Stomach (tissue), 9 donors: ENCODE data around the gene LYL1. TPM values are rescaled to one million over a fixed set of nuclear protein-coding genes. Genes with fewer than 3 reads are reported as not detected.

ENCODE experiments used
- DNase-seq, 2 donors: peaks; one replicate each; pipeline versions ENCODE4 v3.0.0 to v3.0.0-alpha.2; 2013 to 2019
- H3K27ac ChIP-seq, 5 donors: fragments of 200-600 bp in 4 of 5; sonication (generic) in 4 of 5; one replicate each; pipeline ENCODE4 v1.5.1; 2013 to 2019; ENCODE audit warnings: mild to moderate bottlenecking in 1 of 5, moderate library complexity in 1 of 5
- H3K27me3 ChIP-seq, 3 donors: fragments of 200-600 bp; sonication (generic); one replicate each; pipeline ENCODE4 v1.5.1; 2017 to 2019; ENCODE audit warnings: mixed run types in 1 of 3
- H3K36me3 ChIP-seq, 4 donors: fragments of 200-600 bp; sonication (generic); 1 replicate in 3 of 4; 2 replicates in 1 of 4; pipeline ENCODE4 v1.5.1; 2016 to 2019
- H3K4me1 ChIP-seq, 4 donors: fragments of 200-600 bp; sonication (generic); one replicate each; pipeline ENCODE4 v1.5.1; 2016 to 2019
- H3K4me3 ChIP-seq, 4 donors: fragments of 200-600 bp; sonication (generic) in 3 of 4; one replicate each; pipeline ENCODE4 v1.5.1; 2016 to 2019; ENCODE audit warnings: mild to moderate bottlenecking in 1 of 4
- H3K9me3 ChIP-seq, 4 donors: fragments of 200-600 bp; sonication (generic); one replicate each; pipeline ENCODE4 v1.5.1; 2016 to 2019
- CTCF ChIP-seq, 7 experiments: fragments of 450-650 bp in 4 of 7; fragments of 200-600 bp in 3 of 7; sonication (generic) in 3 of 7; IDR thresholded peaks; one replicate each; pipeline ENCODE4 v1.5.1; 2016 to 2019; ENCODE audit warnings: antibody characterized with exemption in 7 of 7, control low read depth in 2 of 7, mild to moderate bottlenecking in 1 of 7
- EP300 ChIP-seq: sonication (generic); formaldehyde crosslinking; IDR thresholded peaks from one replicate; pipeline ENCODE4 v1.6.1; 2017; ENCODE audit warnings: antibody characterized with exemption
- POLR2A ChIP-seq, 4 donors: fragments of 450-650 bp; IDR thresholded peaks; one replicate each; pipeline ENCODE4 v1.6.1; 2016; ENCODE audit warnings: antibody characterized with exemption in 4 of 4, control low read depth in 2 of 4, mild to moderate bottlenecking in 1 of 4, moderate library complexity in 1 of 4
- POLR2AphosphoS5 ChIP-seq, 3 donors: sonication (generic); formaldehyde crosslinking; IDR thresholded peaks; one replicate each; pipeline ENCODE4 v1.6.1; 2016; ENCODE audit warnings: antibody characterized with exemption in 3 of 3
- WGBS, 5 donors: extraction: QIAGEN DNeasy Blood & Tissue Kit in 3 of 5; methylation state at CpG; one replicate each; pipeline versions ENCODE4 v1.1.5 to v1.1.7; 2013 to 2018; 5-methylcytosine and 5-hydroxymethylcytosine counted together
- intact Hi-C: fragments of 100-400 bp; cut with DNase I; formaldehyde crosslinking; loops from one replicate; pipeline ENCODE4 v1.15.1; 2023; ENCODE audit warnings: low total_unique reads
- polyA plus RNA-seq, 3 donors: library from polyadenylated mRNA; stranded (reverse); fragments of 200-250 nt; gene quantifications; one replicate each; pipeline ENCODE4 v1.2.3, GENCODE V29; 2013
- total RNA-seq, 5 donors: library from RNA; depleted of rRNA; stranded (reverse); fragments of >200 nt; gene quantifications; one replicate each; pipeline versions ENCODE4 v1.1.0 to v1.2.3, GENCODE V29; 2014 to 2016
- donor health status: healthy with polysubstance abuse.
- donor health status: Bipolar disorder and iron deficiency.
- donor health status: healthy.

Gene LYL1
- total and polyA plus RNA-seq, 8 donors, result 1.3 to 19.3 (median 5.0) TPM; not detected in 1

- H3K4me1 ChIP-seq, result peaks cover 90 to 100% (median 95%) of the 10 kb centered on the region in 4 donors
- TF ChIP-seq POLR2A (IDR thresholded peaks at IDR 0.05), result no peak
- TF ChIP-seq POLR2AphosphoS5 (IDR thresholded peaks at IDR 0.05), result no peak
- no peak for TF ChIP-seq EP300
- TF ChIP-seq CTCF (IDR thresholded peaks at IDR 0.05), result no peak
- H3K36me3 ChIP-seq, result no peaks in the 10 kb centered on the region
- whole genome bisulfite sequencing, 5 donors, result 30 to 50% (median 37%) methylated on average over 2 of the region's 2 CpGs
- H3K9me3 ChIP-seq, result no peaks in the 10 kb centered on the region
- DNase-seq, result peak in 1 of 2 donors; percentile 85
- no peaks in the 10 kb centered on the region for H3K27me3 ChIP-seq
- peak overlapping the region; percentile 1 to 95 (median 92) for H3K27ac ChIP-seq
- no peak overlapping the region for H3K4me3 ChIP-seq
- intact Hi-C loops, result no loop called here
Measured at GRCh38 chr19:13057744-13058143, 44.9 kb downstream of the LYL1 start.

- 8 to 29% (median 20%) methylated on average over 14 to 15 of the region's 15 CpGs for WGBS, 5 donors
- peak overlapping the region in 1 of 4 donors; percentile 10 for H3K4me3 ChIP-seq
Measured at GRCh38 chr19:13057147-13057572, 45.5 kb downstream of the LYL1 start.

GRCh38 chr19:13056052-13056660 lies 46.5 kb downstream of the LYL1 start:
- intact Hi-C loops, result no loop called here
- WGBS, 5 donors, result 17 to 33% (median 21%) methylated on average over 15 to 17 of the region's 17 CpGs
- Histone ChIP-seq H3K4me1 (peaks cover 97 to 100% (median 99%) of the 10 kb centered on the region in 4 donors), H3K9me3 (no peaks in the 10 kb centered on the region), H3K4me3 (peak overlapping the region in 2 of 4 donors; percentile 16 to 20), H3K36me3 (no peaks in the 10 kb centered on the region), H3K27me3 (no peaks in the 10 kb centered on the region), H3K27ac (peak overlapping the region; percentile 53 to 95 (median 92))
- peak; percentile 52 to 83 for DNase-seq
- TF ChIP-seq POLR2AphosphoS5 (IDR thresholded peaks at IDR 0.05), result peak in 1 of 3 donors; percentile 34
- no peak for TF ChIP-seq POLR2A (IDR thresholded peaks at IDR 0.05)
- no peak for TF ChIP-seq EP300
- TF ChIP-seq CTCF (IDR thresholded peaks at IDR 0.05), result no peak

More at GRCh38 chr19:13057147-13057572, 45.5 kb downstream of the LYL1 start:
- Histone ChIP-seq H3K27me3 (no peaks in the 10 kb centered on the region), H3K27ac (peak overlapping the region; percentile 19 to 95 (median 92)), H3K9me3 (no peaks in the 10 kb centered on the region), H3K4me1 (peaks cover 96 to 100% (median 99%) of the 10 kb centered on the region in 4 donors), H3K36me3 (no peaks in the 10 kb centered on the region)
- no peak for TF ChIP-seq POLR2AphosphoS5 (IDR thresholded peaks at IDR 0.05)
- no peak for TF ChIP-seq CTCF (IDR thresholded peaks at IDR 0.05)
- TF ChIP-seq POLR2A (IDR thresholded peaks at IDR 0.05), result no peak
- TF ChIP-seq EP300, result no peak
- peak; percentile 46 to 65 for DNase-seq
- intact Hi-C loops, result no loop called here

GRCh38 chr19:13055213-13056051 lies 47.2 kb downstream of the LYL1 start:
- Histone ChIP-seq H3K27me3 (no peaks in the 10 kb centered on the region), H3K27ac (peak overlapping the region; percentile 53 to 95 (median 92)), H3K4me3 (peak overlapping the region in 2 of 4 donors; percentile 16 to 20), H3K36me3 (no peaks in the 10 kb centered on the region), H3K4me1 (peaks cover 97 to 100% (median 99%) of the 10 kb centered on the region in 4 donors), H3K9me3 (no peaks in the 10 kb centered on the region)
- 17 to 29% (median 20%) methylated on average over 17 to 29 of the region's 29 CpGs for WGBS, 5 donors
- TF ChIP-seq POLR2AphosphoS5 (IDR thresholded peaks at IDR 0.05), result peak in 1 of 3 donors; percentile 6
- TF ChIP-seq EP300, result no peak
- intact Hi-C loops, result no loop called here
- DNase-seq, result peak; percentile 52 to 95
